Stimulated activated CD8-positive, alpha-beta memory T cell treated with anti-CD3 and anti-CD28 coated beads, Interleukin-12 subunit alpha, Interleukin-12 subunit beta, amount 100 ng/mL, for 24 hours (primary cell): ENCODE results near the gene UBN1.
"Not testable (repeated sequence)": the region's sequence is repeated elsewhere in the genome, so short reads cannot be mapped to it uniquely, and the experiment has no call there.

ENCODE experiments used
- DNase-seq: peaks from one replicate; pipeline ENCODE4 v3.0.0-alpha.2; 2020; ENCODE audit errors: extremely low read depth

Gene UBN1

GRCh38 chr16:4884209-4884608, 36.9 kb downstream of the UBN1 start:
- no peak for DNase-seq

DNA sequence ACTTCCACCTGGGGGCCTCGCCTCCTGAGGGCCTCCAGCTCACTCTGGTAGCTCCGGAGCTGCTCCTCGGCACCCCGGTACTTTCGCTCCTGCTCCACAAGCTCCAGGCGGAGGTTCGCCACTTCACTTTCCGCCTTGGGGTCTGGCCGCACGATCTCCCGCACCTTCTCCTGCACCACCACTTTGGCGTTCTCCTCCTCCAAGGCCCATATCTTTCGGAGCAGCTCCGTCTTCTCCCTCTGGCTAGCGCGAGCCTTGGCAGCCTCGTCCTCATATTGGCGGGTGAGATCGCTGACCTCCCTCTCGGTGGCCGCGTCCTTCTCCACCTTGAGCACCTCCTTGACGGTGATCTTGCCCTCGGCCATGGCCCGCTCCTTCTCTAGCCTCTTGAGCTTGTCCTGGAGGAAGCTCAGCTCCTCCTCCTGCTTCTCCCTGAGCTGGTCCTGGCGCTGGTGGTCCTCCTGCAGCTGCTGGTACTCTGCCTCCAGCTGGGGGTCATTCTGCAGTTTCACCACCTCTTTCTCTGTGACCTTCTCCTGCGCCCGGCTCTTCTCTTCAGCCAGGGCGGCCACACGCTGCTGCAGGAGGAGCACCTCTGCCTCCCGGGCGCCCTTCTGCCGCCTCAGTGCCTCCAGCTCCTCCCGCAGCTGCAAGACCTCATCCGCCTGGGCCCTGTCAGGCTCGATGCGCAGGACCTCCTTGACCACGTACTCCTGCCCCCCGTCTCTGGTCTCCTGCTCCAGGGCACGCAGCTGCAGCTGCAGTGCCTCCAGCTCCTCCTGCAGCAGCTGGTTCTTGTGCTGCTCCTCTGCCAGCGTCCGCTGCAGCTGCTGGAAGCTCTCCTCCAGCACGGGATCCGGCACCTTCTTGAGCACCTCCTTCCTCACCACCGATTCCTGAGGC, 37.9 kb downstream of the UBN1 start:
- DNase-seq = no peak

GRCh38 chr16:4886151-4886550, 38.9 kb downstream of the UBN1 start:
- DNase-seq = no peak

DNA sequence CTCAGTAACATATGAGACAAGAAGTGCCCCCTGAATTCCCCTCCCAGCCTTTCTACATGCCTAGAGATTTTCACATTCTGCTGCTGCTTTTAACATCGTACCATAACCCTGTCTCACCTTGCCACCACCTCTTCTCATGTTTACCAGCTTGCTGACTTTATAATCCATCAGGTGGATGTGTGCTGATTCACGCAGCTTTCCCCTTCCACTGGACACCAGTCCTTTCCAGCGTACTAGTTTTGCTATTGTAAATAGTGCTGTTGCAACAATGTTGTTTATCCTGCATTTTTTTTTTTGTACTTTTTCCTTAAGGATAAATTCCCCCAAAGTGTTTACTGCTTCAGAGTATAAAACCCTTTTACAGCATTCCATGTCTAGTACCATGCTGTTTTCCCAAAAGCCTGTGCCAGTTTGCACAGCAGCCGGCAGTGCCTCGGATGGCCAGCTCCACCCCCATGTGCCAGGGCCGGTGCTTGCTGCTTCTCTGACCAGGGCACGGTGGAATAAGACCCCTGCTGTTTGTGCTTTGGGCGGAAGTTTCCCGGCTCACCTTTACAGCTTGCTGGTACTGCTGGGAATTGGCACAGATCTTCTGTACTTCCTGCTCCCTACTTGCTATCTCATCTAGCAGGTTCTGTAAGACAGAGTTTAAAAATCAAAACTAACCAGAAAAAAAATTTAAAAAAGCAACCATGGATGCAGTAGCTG, 41.3 kb downstream of the UBN1 start:
- DNase-seq = no peak

DNA sequence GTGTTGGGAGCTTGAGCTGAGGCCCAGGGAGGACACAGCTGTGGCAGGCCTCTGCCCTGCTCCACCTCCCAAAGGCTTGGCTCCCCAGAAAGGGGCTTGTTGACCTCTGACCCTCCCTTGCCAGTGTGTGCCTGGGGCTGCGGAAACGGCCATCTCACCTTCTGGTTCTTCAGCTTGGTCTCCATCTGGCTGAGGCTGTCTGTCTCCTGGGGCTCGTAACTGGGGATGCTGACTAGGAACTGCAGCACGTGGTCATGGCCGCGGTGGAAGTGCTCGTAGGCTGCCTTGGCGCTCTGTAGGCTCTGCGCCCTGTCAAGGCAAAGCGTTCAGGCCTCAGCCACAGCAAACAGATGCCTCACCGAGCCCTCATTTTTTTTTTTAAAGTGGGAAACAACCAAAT, 42.7 kb downstream of the UBN1 start:
- DNase-seq = no peak

DNA sequence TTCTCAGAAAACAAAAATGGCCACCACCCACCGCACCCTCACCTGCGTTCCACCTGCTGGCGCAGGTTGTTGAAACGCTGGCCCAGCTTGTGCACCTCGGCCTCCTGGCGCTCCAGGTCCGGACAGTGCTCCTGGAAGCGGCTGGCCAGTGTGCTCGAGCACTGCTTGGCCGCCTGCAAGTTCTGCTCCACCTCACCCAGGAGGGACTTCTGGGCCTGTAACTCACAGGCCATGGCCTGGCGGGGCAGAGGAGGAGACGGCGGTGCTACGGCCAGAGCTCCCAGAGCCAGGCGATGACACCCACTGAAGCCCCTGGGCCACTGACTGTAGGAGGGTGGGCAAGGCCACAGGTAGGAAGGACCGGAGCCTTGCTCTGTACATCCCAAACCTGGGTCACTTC, 43.4 kb downstream of the UBN1 start:
- no peak for DNase-seq

- DNase-seq = no peak
Measured at GRCh38 chr16:4891097-4891885, 44.0 kb downstream of the UBN1 start.

GRCh38 chr16:4891886-4892216, 44.6 kb downstream of the UBN1 start:
- DNase-seq = no peak

DNA sequence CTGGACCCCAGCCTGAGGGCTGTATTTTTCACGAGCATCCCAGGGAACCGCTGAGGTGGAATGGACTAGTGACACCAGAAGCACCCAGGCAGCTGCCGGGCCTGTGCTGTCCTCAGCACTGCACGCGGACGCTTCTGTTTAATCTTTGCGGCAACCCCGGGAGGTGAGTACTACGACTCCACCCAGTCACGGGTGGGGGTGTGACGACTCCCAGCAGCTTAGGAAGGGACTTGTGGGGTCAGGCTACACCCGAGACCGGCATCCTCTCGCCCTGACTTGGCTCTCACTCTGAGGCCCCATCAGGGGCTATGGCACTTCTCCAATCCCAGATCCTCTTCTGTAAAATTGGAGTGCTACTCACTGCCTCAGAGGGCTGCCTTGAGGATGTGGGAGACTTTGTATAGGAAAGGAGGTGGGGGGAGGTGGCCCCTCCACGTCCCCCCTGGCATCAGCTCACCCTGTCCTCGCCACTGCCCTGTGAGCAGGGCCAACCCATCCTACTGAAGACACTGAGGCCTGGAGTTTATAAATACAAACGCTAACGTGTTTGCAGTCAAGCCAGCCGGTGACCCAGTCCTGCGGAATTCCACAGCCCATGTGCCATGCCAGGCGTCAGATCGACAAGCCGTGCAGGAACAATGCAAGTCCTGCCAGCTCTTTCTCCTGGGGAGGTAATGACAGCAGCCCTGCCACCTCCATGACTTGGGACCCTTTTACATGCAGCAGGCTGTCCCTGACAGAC, 45.3 kb downstream of the UBN1 start:
- no peak for DNase-seq

- DNase-seq = no peak
Measured at GRCh38 chr16:4893103-4893862, 46.0 kb downstream of the UBN1 start.

DNA sequence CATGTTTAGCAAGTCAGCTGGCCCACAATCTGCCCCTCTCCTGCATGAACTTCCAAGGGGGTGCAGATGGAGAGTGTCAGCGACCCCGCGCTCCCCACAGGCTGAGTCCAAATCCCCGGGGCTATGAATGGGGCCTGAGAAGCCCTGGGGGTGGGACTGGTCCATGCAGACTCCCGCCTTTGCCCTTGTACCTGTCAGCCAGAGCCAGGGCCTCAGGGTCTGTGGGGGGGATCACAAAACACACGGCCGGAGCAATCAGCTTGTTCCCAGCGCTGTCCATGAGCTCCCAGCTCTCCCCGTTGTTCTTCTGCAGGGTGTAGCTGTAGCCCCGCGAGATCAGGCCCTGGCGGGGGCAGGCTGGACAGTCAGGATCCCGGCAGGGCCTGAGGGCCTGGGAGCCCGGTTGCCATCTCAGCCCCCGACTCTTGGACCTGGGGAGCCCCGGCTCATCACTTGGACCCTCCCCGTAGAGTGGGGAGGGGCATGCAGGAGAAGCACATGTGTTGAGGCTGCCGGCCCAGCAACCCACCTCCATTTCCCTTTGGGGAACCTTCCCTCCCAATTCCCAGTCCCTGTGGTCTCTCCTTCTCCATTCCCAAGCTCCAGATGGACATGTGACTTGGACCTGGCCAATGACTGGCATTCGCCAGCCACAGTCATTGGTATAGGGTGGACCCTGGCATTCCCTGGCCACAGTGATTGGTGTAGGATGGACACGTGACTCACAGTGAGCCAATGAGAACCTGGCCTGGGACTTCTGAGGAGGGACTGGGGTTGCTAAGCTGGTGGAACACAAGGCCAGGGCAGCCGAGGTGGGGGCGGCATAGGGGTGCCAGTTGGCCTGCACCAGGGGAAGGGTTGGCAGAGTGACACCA, 47.2 kb downstream of the UBN1 start:
- DNase-seq = no peak

DNA sequence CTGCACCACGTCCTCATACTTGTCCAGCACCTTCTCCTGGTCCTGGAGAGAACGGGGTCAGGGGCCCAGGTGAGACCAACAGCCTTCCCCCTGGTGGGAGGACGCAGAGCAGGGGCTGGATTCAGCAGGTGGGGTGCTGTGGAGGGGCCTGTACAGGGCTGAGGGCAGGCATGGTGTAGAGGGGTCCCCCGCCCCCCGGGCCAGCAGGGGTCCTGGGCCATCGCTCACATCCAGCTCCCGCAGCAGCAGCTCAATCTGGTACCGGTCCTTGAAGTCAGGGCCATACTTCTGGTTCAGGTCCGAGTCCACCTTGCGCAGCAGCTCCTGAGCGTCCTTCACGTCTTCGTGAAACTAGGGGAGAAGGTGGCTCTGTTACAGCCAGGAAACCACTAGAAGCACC, 48.1 kb downstream of the UBN1 start:
- DNase-seq = no peak

- not testable (repeated sequence) for DNase-seq
Measured at GRCh38 chr16:4896761-4897160, 49.5 kb downstream of the UBN1 start.

- DNase-seq = no peak
Measured at GRCh38 chr16:4897328-4897727, 50.0 kb downstream of the UBN1 start.

DNA sequence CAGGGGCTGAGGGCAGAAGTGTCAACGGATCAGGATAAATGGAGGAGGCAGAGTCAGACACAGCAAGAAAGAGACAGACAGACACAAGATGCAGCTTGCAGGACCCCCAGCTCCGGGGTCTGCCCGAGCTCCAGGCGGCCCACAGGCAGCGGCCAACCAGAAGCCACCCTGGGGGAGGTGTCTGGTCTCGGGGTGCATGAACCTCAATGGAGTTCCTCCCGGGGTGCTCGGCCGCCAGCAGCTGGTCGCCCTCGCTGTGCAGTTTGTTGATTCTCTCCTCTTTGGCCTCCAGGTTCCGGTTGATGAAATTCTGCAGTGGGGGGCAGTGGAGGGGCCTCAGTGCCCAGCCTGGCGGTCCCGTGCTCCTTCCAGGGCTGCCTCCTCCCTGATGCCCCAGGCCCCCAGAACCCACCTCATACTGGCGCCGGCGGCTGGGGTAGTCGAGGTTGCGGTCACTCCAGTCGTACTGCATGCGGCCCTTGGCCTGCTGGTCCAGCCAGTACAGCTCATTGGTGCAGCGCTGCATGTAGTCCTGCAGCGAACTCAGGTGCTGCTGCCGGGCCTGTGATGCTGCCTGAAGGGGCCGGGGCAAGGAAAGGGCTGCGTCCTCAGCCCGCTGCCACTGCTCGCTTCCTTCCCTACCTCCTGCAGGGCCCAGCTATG, 51.7 kb downstream of the UBN1 start:
- no peak for DNase-seq

GRCh38 chr16:4899474-4899846, 52.2 kb downstream of the UBN1 start:
- no peak for DNase-seq

DNA sequence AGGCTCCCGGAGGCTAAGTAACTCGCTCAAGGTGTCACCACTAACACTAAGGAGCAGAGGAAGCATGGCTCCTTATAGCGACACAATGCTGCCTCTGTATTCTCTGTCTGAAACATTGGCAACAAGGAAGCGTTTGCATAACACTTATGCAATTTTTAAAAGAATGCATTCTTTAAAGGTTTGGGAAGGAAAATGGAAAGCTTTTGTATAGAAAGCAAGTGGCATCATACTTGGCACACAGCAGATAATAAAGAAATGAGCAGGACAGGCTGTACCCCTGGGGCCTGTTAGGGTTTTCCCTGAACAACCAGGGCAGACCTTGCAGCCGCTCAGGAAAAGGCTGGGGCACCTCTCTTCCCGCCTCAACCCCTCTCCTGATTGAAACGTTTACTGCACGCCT, 52.8 kb downstream of the UBN1 start:
- no peak for DNase-seq

GRCh38 chr16:4900750-4901149, 53.5 kb downstream of the UBN1 start:
- DNase-seq = no peak

DNA sequence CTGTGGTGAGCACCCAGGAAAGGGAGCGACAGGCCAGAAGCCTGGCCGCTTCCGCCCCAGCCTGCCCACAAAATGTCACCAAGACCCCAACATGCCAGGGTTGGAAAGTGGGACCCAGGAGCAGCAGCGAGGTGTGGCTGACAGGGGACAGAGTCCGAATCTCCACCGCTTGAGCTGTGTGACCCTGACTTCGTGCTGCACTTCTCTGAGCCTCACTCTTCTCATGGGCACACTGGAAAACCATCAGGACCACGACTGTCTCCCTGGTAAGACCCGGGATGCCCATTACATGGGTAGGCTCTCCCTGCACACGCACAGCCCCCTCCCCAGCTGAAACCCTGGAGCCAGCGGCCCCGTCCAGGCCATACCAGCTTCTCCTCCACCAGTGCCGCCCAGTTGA, 54.8 kb downstream of the UBN1 start:
- DNase-seq = no peak
